H9 (cell line): Measurements from ENCODE around the gene GPR25. TPM values are rescaled to one million over a fixed set of nuclear protein-coding genes. Genes with fewer than 3 reads are reported as not detected.

Experiments
- DNase-seq: peaks from one replicate; pipeline ENCODE4 v3.0.0-alpha.2; 2017
- H2AFZ ChIP-seq: one replicate; pipeline ENCODE4 v1.6.1; 2013; ENCODE audit warnings: mild to moderate bottlenecking, low read length, control low read depth, moderate library complexity
- H2AK5ac ChIP-seq: 2 replicates; pipeline ENCODE4 v1.6.1; 2013; ENCODE audit warnings: low read length, control low read depth, mixed read lengths; ENCODE audit not compliant: insufficient read length
- H2BK120ac ChIP-seq: one replicate; pipeline ENCODE4 v1.6.1; 2013; ENCODE audit warnings: low read depth, mild to moderate bottlenecking, low read length, control low read depth, inconsistent platforms; ENCODE audit not compliant: poor library complexity, severe bottlenecking
- H2BK12ac ChIP-seq: 2 replicates; pipeline ENCODE4 v1.6.1; 2013; ENCODE audit warnings: low read length, control low read depth, mixed read lengths, low read depth; ENCODE audit not compliant: insufficient read length
- H2BK15ac ChIP-seq: 2 replicates; pipeline ENCODE4 v1.6.1; 2013; ENCODE audit warnings: low read depth, low read length, control low read depth
- H2BK20ac ChIP-seq: one replicate; pipeline ENCODE4 v1.6.1; 2013; ENCODE audit warnings: low read depth, mild to moderate bottlenecking, low read length, control low read depth, inconsistent platforms; ENCODE audit not compliant: poor library complexity, severe bottlenecking
- H2BK5ac ChIP-seq: 2 replicates; pipeline ENCODE4 v1.6.1; 2013; ENCODE audit warnings: low read length, control low read depth, mixed read lengths; ENCODE audit not compliant: insufficient read length
- H3K14ac ChIP-seq: 2 replicates; pipeline ENCODE4 v1.6.1; 2013; ENCODE audit warnings: low read length, control low read depth; ENCODE audit not compliant: insufficient read depth
- H3K18ac ChIP-seq: 2 replicates; pipeline ENCODE4 v1.6.1; 2013; ENCODE audit warnings: low read depth, mild to moderate bottlenecking, mixed read lengths, low read length, control low read depth; ENCODE audit not compliant: insufficient read length
- H3K23ac ChIP-seq: 2 replicates; pipeline ENCODE4 v1.6.1; 2013; ENCODE audit warnings: low read length, control low read depth, mixed read lengths, low read depth; ENCODE audit not compliant: insufficient read length
- H3K23me2 ChIP-seq: 2 replicates; pipeline ENCODE4 v1.6.1; 2013; ENCODE audit warnings: low read depth, mild to moderate bottlenecking, mixed read lengths, low read length, control low read depth; ENCODE audit not compliant: insufficient read length, poor library complexity, severe bottlenecking
- H3K27ac ChIP-seq: 2 replicates; pipeline ENCODE4 v1.5.1; 2013; ENCODE audit warnings: low read length, control low read depth, mixed read lengths, low read depth; ENCODE audit not compliant: insufficient read length
- H3K27me3 ChIP-seq: 2 replicates; pipeline ENCODE4 v1.6.1; 2013; ENCODE audit warnings: low read length, control low read depth, inconsistent platforms; ENCODE audit not compliant: insufficient read depth
- H3K4ac ChIP-seq: 2 replicates; pipeline ENCODE4 v1.6.1; 2013; ENCODE audit warnings: low read depth, mild to moderate bottlenecking, control low read depth, inconsistent platforms, low read length, moderate library complexity
- H3K4me1 ChIP-seq: 2 replicates; pipeline ENCODE4 v1.6.1; 2013; ENCODE audit warnings: low read length, control low read depth, inconsistent platforms; ENCODE audit not compliant: insufficient read depth
- H3K4me2 ChIP-seq: 2 replicates; pipeline ENCODE4 v1.6.1; 2013; ENCODE audit warnings: low read length, control low read depth, mixed read lengths; ENCODE audit not compliant: insufficient read length, insufficient read depth
- H3K56ac ChIP-seq: 2 replicates; pipeline ENCODE4 v1.6.1; 2013; ENCODE audit warnings: low read depth, mild to moderate bottlenecking, mixed read lengths, low read length, control low read depth; ENCODE audit not compliant: insufficient read length
- H3K79me1 ChIP-seq: 2 replicates; pipeline ENCODE4 v1.6.1; 2013; ENCODE audit warnings: low read depth, mild to moderate bottlenecking, moderate library complexity, low read length, control low read depth, inconsistent platforms; ENCODE audit not compliant: insufficient read depth, poor library complexity, severe bottlenecking
- H3K79me2 ChIP-seq: 2 replicates; pipeline ENCODE4 v1.6.1; 2013; ENCODE audit warnings: low read length, control low read depth, inconsistent platforms; ENCODE audit not compliant: insufficient read depth
- H3K9ac ChIP-seq: 2 replicates; pipeline ENCODE4 v1.6.1; 2013; ENCODE audit warnings: low read length, control low read depth, mixed read lengths; ENCODE audit not compliant: insufficient read length; ENCODE audit errors: extremely low read depth
- H3K9me3 ChIP-seq: one replicate; pipeline ENCODE4 v1.6.1; 2013; ENCODE audit warnings: low read depth, low read length, inconsistent platforms; ENCODE audit not compliant: control insufficient read depth
- H3T11ph ChIP-seq: one replicate; pipeline ENCODE4 v1.6.1; 2013; ENCODE audit warnings: mild to moderate bottlenecking, low read length, control low read depth, inconsistent platforms
- H4K20me1 ChIP-seq: one replicate; pipeline ENCODE4 v1.6.1; 2013; ENCODE audit not compliant: control insufficient read depth, insufficient read length, insufficient read depth
- H4K5ac ChIP-seq: 2 replicates; pipeline ENCODE4 v1.6.1; 2013; ENCODE audit warnings: low read depth, mild to moderate bottlenecking, mixed read lengths, low read length, control low read depth; ENCODE audit not compliant: insufficient read length
- H4K8ac ChIP-seq: replicated peaks from 2 replicates; pipeline ENCODE4 v1.6.1; 2013; ENCODE audit warnings: low read length, control low read depth, mixed read lengths, low read depth; ENCODE audit not compliant: insufficient read length
- H4K91ac ChIP-seq: 2 replicates; pipeline ENCODE4 v1.6.1; 2013; ENCODE audit warnings: low read depth, mild to moderate bottlenecking, moderate library complexity, mixed read lengths, low read length, control low read depth; ENCODE audit not compliant: insufficient read length
- H3K27ac Mint-ChIP-seq, 3 experiments: 2 replicates in 2 of 3; 3 replicates in 1 of 3; pipeline ENCODE4 v1.8.0; 2020 to 2021; ENCODE audit warnings: mixed read lengths in 3 of 3, mild to moderate bottlenecking in 1 of 3, moderate library complexity in 1 of 3
- H3K27me3 Mint-ChIP-seq: 2 replicates; pipeline ENCODE4 v1.8.0; 2021; ENCODE audit warnings: low read depth, mild to moderate bottlenecking, moderate library complexity, mixed read lengths
- H3K36me3 Mint-ChIP-seq, 3 experiments: 2 replicates in 2 of 3; 3 replicates in 1 of 3; pipeline ENCODE4 v1.8.0; 2020 to 2021; ENCODE audit warnings: low read depth in 3 of 3, mixed read lengths in 3 of 3; ENCODE audit not compliant: insufficient read depth in 1 of 3
- H3K4me1 Mint-ChIP-seq, 2 experiments: 2 replicates each; pipeline ENCODE4 v1.8.0; 2020; ENCODE audit warnings: mixed read lengths in 2 of 2
- H3K4me3 Mint-ChIP-seq, 2 experiments: 2 replicates in 1 of 2; 3 replicates in 1 of 2; pipeline ENCODE4 v1.8.0; 2020 to 2021; ENCODE audit warnings: mild to moderate bottlenecking in 2 of 2, mixed read lengths in 2 of 2, moderate library complexity in 1 of 2
- H3K9me3 Mint-ChIP-seq, 2 experiments: 2 replicates in 1 of 2; 3 replicates in 1 of 2; pipeline ENCODE4 v1.8.0; 2020; ENCODE audit warnings: mild to moderate bottlenecking in 2 of 2, mixed read lengths in 2 of 2, moderate library complexity in 1 of 2
- CTCF ChIP-seq: fragments of 200-600 bp; sonication (generic); conservative IDR thresholded peaks from 3 replicates; pipeline ENCODE4 v1.8.0; 2021; ENCODE audit warnings: antibody characterized with exemption, mild to moderate bottlenecking
- WGBS: extraction: QIAGEN DNeasy Blood & Tissue Kit; methylation state at CpG from one replicate; pipeline ENCODE4 v1.1.7; 2013; ENCODE audit warnings: missing lambda C conversion rate, low lambda C conversion rate, mixed read lengths; ENCODE audit not compliant: insufficient read length; ENCODE audit errors: extremely low coverage; 5-methylcytosine and 5-hydroxymethylcytosine counted together
- total RNA-seq: library from RNA; stranded (reverse); gene quantifications from 2 replicates; pipeline ENCODE4 v1.2.1, GENCODE V29; 2021

GPR25 gene
- total RNA-seq, 1 experiment from 2014 or later: not detected

GRCh38 chr1:200895443-200895789, 22.6 kb downstream of the GPR25 start:
- TF ChIP-seq CTCF: no peak
- Mint-ChIP-seq H3K27me3 (no peaks in the 10 kb centered on the region), H3K36me3 (peaks cover 15 to 27% (median 26%) of the 10 kb centered on the region in 3 experiments; a peak in 6 of 7 replicates), H3K4me1 (peaks cover 56 to 62% of the 10 kb centered on the region in 2 experiments), H3K9me3 (no peaks in the 10 kb centered on the region; a peak in 1 of 5 replicates), H3K4me3 (no peak overlapping the region; a peak in 1 of 5 replicates), H3K27ac (peak overlapping the region in 2 of 3 experiments; percentile 70 to 96; a peak in 1 of 7 replicates)
- H3K18ac ChIP-seq: no peak overlapping the region
- no peak overlapping the region for H3K27ac ChIP-seq
- peaks cover 20% of the 10 kb centered on the region; the same call in 1 of the 2 replicates for H3K4me1 ChIP-seq
- H2AFZ ChIP-seq: no peak overlapping the region
- H4K8ac ChIP-seq: no peak overlapping the region
- no CpG with 5 or more reads among the region's 8 CpGs for WGBS
- H3K9ac ChIP-seq: no peak overlapping the region
- H2BK20ac ChIP-seq: no peak overlapping the region
- no peak overlapping the region for H3K56ac ChIP-seq
- no peak overlapping the region for H3T11ph ChIP-seq
- DNase-seq: no peak
- no peak overlapping the region for H2AK5ac ChIP-seq
- H3K4me2 ChIP-seq: no peak overlapping the region
- no peak overlapping the region for H4K91ac ChIP-seq
- peaks cover 2% of the 10 kb centered on the region for H4K20me1 ChIP-seq
- peaks cover 22% of the 10 kb centered on the region; the same call in 1 of the 2 replicates for H3K79me2 ChIP-seq
- no peak overlapping the region for H4K5ac ChIP-seq
- no peak overlapping the region for H3K23ac ChIP-seq
- H2BK12ac ChIP-seq: no peak overlapping the region
- no peak overlapping the region for H3K4ac ChIP-seq
- no peaks in the 10 kb centered on the region for H3K27me3 ChIP-seq
- H3K23me2 ChIP-seq: peaks cover 25% of the 10 kb centered on the region
- no peak overlapping the region for H2BK5ac ChIP-seq
- no peak overlapping the region for H2BK15ac ChIP-seq
- no peak overlapping the region for H3K14ac ChIP-seq
- H2BK120ac ChIP-seq: no peak overlapping the region
- no peaks in the 10 kb centered on the region for H3K9me3 ChIP-seq
- peaks cover 7% of the 10 kb centered on the region for H3K79me1 ChIP-seq
